ENCODE measurements around the gene UPB1.

UPB1 gene

DNA sequence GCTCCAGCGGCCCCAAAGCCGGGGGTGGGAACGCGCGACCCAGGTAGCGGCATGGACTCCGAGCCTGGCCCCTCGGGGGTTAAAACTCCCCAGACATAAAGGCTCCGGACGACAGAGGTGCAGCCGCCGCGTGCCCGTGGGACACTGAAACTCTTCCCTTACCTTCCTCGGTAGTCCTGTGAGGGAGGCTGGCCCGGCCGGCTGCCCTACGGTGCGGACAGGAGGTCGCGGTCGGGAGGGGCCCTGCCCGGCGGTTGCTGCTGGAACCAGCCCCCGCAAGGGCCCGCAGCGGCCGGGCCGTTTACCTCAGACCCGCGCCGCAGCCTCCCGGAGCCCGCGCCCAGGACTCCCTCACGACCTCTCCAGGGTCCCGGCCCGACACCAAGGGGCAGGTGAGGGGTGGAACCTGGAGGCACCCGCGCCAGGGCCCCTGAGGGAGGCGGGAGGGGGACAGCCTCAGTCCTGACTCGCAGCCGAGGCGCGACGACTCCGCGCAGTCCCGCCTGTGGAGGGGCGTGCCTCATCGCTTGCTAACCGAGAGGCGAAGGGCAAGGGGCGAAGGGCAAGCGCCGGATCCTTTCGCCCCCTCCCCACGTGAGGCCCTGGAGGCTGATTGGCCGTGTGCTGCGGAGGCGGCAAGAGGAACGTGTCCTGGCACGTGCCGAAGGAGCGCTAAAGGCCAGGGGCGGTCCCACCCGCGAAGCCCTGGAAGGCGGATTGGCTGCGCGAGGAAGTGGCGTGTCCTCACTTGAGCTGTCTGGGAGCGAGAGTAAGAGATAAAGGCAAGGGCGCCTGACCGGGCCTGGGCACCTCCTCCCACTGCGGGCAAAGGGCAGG, at the start of gene UPB1:
Gene UPB1 (plus strand): TSS at position 805 of the 837 bp plus-strand sequence. CDS start 72 bp downstream, outside the sequence.
- no peak for DNase-seq (ENCODE audit: low read depth)

DNA sequence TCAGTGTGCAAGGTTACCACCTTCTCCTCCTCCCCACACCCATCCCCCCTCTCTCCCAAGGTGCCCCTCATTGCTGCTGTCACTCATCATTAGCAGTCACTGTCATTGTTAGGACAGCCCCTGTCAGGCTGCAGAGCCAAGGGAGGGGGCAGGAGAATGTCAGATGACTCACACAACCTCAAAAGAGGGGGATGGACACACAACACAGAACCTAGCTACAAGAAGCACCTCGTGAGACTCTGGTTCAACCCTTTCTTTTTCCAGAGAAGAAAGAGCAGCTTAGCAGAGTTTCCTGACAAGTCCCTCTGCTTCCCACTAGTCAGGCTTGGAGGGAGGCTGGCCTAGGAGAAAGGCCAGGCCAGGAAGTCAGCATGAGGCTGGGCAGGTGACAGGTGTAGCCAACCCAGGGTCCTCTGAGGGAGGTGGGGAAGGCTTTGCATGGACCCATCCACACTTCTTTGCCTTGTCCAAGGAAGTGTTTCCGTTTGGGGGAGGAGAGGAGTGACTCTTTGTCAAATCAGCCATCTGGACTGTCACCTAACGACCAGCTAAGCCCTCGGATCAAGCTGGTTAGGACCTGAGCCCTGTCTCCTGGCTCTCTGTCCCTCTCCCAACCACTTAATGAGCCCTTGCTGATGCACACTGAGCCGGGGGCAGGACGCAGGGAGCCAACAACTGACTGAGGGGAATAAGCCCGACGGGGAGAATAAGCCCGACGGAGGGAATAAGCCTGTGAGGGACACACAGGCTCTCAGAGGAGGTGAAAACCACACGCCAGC, 49.5 kb upstream of the UPB1 start:
- DNase-seq (ENCODE audit: low read depth), result no peak

- no peak for DNase-seq (ENCODE audit: low read depth)
Observed at GRCh38 chr22:24446260-24446611, 48.9 kb upstream of the UPB1 start.

- DNase-seq (ENCODE audit: low read depth), result no peak
Observed at GRCh38 chr22:24450610-24451009, 44.5 kb upstream of the UPB1 start.

DNA sequence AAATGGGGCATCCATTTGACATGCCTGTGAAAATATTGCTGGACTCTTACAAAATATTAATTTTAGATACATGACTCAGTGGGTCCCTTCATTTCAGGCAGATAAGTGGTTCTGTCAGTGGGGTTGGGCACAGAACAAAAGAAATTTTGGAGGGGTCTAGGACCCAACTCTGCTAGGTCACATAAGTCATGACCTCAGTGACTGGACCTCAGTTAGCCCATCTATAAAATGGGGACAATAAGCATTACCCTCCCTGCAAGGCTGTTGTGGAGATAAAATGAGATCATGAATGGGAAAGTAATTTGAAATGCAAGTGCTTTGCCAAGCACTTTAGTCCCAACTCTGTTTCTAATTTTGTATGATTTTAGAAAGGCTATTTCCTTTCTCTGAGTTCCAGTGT, 44.0 kb upstream of the UPB1 start:
- no peak for DNase-seq (ENCODE audit: low read depth)

DNA sequence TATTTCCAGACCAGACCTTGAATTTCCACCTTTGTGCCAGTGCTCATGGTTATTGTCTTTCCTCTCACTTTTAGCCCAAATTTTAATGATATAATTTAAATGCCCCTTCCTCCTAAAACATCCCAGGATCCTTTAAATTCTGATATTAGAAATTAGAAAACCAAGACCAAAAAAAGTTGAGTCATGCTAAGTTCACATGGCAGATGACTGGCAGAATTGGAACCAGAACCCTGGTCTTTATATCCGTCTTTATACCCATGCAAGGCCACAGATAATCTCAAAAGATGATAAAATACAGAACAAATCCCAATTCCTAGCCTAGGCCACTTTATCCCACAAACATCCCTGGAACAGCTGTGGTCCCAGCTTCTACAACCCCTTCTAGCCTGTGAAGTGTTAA, 41.3 kb upstream of the UPB1 start:
- DNase-seq (ENCODE audit: low read depth), result no peak

GRCh38 chr22:24455039-24455438, 40.1 kb upstream of the UPB1 start:
- DNase-seq (ENCODE audit: low read depth), result no peak

DNA sequence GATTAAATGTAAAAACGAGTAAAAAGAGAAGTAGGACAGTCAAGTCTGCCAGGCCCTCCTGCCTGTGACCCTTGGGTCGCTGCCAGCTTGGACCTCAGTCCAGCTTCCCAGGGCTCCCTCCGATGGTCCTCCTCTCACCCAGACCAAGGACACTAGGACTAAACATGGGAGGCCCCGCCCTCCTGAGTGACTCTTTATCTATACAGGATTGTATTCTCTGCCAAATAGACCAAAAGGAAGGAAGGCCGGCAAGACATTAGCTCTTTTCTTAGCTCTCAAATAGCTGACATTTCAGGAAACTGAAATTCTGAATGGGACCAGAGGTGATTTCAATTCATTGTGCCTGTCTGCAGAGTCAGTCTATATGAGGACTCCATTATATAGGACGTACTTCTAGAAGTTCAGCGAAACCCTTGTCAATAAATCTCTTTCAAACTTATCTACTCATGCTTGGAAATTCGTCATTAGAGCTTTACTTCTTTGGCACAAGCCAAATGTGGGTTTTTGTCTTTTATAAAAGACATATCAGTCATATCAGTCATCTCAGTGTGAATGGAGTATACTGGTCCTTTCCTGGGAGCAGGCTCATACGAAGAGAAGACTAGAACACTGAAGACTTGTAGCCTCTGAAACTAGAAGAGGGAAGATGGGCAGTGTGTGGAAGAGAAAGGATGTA, 39.2 kb upstream of the UPB1 start:
- no peak for DNase-seq (ENCODE audit: low read depth)

GRCh38 chr22:24457894-24458420, 37.2 kb upstream of the UPB1 start:
- no peak for DNase-seq (ENCODE audit: low read depth)

DNA sequence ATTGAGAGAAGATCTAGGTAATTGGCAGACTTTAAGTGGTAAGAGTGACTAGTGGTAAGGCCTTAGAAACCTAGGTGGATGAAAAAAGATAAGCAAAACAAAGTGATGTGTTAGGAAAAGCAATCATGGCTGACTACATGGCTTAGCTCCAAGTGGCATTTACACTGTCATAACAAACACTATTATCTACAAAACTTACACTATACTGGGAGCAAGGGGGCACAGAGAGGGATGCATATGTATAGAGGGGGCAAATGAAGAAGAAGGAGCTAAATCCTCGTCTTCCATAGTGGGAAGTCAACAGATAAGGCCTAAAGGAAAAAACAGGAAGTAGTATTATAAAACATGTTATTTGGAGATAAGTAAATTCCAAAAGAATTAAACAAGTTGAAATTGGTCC, 35.2 kb upstream of the UPB1 start:
- DNase-seq (ENCODE audit: low read depth), result no peak

DNA sequence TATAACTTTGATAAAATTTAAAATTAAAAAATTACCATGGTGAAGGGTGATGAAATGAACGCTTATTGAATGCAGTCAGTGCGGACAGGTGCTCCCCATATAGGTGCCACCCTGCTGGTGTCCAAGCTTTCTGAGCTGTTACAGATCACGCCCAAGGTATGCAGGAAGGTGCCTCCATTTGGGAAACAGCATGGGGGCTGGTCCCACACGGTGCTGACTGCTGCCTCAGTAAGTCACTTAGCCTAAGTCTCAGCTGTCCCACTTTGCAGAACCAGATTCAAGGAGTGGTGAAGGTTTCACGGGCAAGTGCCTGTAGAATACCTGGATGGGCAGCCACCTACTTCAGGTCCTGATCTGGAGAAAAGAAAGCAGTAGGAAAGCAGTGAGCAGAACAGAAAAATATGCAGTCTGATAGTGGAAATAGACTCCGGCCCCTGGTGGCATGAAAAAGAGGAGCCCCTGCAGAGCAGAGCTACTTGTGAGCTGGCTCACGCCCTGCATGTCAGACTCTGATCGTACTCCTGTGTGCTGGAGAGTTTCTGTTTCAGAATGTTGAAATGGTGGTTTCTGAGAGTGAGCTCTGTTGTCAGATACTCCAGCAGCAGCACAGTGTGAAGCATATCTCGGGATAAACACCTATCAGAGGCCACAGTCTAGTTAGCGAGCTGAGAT, 34.6 kb upstream of the UPB1 start:
- DNase-seq (ENCODE audit: low read depth), result no peak

- no peak for DNase-seq (ENCODE audit: low read depth)
Observed at GRCh38 chr22:24463071-24463760, 31.9 kb upstream of the UPB1 start.

- no peak for DNase-seq (ENCODE audit: low read depth)
Observed at GRCh38 chr22:24465566-24465965, 29.6 kb upstream of the UPB1 start.

GRCh38 chr22:24465975-24466374, 29.2 kb upstream of the UPB1 start:
- DNase-seq (ENCODE audit: low read depth), result no peak

DNA sequence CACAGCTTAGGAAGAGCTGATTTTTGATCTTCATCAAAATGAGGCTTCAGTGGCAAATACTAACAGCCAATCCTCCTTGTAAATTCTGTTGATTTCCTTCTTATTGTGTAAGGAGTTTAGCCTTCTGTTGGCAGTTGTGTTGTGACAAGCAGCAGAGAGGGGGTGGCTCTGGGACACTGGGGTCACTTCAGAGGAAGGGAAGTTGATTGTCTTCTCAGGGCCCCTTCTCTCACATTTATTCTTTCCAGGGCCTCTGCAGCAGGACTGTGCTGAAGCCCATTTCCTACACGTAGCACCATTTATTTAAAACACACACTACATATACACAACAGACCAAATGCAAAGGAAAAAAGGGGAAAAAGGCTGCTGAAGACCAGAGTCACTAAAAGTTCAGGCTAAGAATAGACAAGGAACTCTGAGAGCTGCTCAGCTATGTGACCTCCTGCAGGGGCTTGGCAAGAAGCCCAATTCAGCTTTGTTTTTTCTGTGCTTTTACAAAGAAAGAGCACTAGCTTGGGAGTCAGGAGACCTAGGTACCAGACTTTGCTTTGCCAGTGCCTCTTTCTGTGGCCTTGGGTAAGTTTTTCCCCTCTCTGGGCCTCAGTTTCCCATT, 28.3 kb upstream of the UPB1 start:
- DNase-seq (ENCODE audit: low read depth), result no peak

DNA sequence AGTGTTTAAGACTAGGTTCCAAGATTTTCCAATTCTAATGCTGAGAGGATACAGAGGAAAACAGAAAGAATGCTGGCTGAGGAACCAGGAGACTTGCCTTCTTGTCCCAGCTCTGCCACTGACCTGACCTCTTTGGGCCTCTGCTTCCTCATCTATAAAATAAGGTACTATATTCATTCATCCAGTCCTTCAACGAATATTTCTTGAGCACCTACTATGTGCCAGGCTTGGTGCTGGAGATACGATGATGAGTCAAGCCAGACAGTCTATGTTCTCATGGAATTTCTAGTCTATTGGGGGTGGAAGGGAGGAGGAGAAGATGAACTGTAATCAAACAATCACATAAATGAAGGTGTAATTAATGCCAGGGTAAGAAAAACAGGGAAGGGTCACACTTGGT, 27.8 kb upstream of the UPB1 start:
- DNase-seq (ENCODE audit: low read depth), result no peak

DNA sequence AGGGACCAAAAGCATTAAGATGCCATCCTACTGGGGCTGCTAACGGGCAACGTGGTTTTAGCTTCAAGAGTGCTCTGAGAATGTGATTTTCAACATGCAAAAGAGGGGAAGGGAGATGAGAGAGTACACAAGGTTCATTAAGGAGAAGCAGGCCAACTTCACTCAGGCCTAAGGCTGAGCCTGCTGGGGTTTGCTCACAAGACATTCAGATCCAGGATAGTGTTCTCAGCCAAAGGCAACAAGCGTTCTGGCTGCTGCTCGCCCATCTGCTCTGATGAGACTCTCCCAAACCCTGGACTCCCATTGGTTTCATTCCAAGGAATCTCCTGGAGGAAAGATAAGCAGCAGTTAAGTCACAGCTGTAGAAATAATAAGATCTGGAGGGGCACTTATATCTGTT, 23.6 kb upstream of the UPB1 start:
- no peak for DNase-seq (ENCODE audit: low read depth)

DNA sequence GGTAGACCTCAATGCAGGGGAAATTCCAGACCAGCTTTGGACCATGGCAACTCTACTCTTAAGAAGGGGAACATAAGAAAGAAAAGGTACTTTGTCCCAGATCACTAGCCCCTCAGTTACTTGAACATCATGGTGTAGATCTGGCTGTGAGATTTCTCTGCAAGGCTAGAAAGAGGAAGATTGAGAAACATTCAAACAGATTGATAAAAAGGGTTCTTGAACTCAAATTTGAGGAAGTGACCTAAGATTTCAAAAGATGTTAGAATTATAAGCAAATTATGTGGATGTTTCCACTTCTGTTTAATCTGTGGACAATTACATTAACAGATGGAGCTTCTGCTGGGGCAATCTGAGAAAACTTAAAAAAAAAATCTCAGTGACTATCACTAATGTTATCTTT, 21.8 kb upstream of the UPB1 start:
- no peak for DNase-seq (ENCODE audit: low read depth)

DNA sequence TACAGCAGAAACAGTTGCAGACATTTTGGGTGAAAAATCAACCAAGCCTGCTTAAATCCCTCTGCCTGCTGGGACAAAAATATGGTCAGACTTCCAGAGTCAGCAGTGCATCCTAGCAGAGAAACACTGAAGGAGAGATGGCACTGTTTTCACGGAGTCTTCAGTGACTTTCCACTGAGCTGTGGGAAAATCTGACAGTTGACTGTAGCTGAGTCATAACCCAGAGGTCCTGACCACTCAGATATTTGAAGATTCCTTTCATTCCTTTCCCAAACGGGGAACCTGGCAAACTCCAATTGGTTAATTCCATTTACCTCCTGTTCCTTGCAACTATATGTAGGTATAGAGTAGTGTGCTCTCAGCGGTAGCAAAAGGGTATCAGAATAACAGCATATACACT, 20.9 kb upstream of the UPB1 start:
- no peak for DNase-seq (ENCODE audit: low read depth)

DNA sequence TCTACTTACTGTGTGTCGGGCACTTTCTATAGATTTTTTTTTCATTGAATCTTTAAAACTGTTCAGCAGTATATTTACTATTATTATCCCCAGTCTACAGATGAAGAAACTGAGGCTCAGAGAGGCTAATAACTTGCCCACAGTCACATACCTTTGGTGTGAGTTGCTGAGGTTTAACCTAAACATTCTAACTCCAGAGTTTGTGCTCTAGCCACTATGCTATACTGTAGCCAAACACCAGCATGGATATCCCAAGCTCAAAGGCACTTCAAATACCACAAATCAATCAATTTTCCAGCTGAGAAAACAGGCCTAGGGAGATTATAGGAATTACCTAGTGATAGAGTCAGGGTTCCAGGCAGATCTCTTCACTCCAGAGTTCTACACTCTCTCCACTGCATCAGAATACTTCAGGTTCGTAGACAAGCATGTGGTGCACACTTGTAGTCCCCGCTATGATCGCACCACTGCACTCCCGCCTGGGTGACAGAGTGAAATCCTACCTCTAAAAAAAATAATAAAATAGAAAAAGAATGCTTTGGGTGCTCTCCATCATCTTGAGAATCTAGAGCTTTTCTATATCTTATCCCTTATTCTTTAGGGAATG, 20.4 kb upstream of the UPB1 start:
- no peak for DNase-seq (ENCODE audit: low read depth)

DNA sequence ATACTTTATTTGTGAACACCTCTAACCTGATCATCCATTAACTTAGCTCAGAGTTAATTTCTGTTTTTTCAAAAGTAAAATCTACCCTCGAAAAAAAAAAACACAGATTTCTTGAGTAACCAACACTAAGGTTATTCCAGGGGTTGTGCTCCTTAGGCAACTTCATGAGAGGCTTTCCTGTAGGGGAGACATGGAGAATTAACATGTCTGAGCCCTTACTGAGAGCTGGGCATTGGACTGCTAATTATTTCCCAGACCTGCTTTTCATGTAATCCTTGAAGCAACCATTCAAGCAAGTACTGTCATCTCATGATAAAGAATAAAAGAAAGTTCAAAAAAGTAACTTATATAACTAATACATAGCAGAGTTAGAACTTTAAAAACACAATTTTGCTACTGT, 13.5 kb upstream of the UPB1 start:
- no peak for DNase-seq (ENCODE audit: low read depth)

All from activated T-cell treated with anti-CD3 and anti-CD28 coated beads for 1 hour (primary cell).